Stimulated activated CD8-positive, alpha-beta memory T cell treated with anti-CD3 and anti-CD28 coated beads, Interleukin-4, amount 100 ng/mL, for 48 hours (primary cell): ENCODE results near the gene SLC2A11.
A peak's percentile ranks its signal among the peaks of the same experiment; 100 is the strongest.
"Not testable (repeated sequence)": the region's sequence is repeated elsewhere in the genome, so short reads cannot be mapped to it uniquely, and the experiment has no call there.

Source experiments
- DNase-seq: peaks from one replicate; pipeline ENCODE4 v3.0.0-alpha.2; 2020

Gene SLC2A11

GRCh38 chr22:23847991-23848864 lies 9.4 kb upstream of the SLC2A11 start:
- DNase-seq, result no peak

GRCh38 chr22:23849009-23850006 lies 8.4 kb upstream of the SLC2A11 start:
- peak; percentile 95 for DNase-seq

GRCh38 chr22:23850136-23850611 lies 7.5 kb upstream of the SLC2A11 start:
- DNase-seq, result no peak

GRCh38 chr22:23856721-23857605 lies 712 bp upstream of the SLC2A11 start:
- DNase-seq, result peak; percentile 66

DNA sequence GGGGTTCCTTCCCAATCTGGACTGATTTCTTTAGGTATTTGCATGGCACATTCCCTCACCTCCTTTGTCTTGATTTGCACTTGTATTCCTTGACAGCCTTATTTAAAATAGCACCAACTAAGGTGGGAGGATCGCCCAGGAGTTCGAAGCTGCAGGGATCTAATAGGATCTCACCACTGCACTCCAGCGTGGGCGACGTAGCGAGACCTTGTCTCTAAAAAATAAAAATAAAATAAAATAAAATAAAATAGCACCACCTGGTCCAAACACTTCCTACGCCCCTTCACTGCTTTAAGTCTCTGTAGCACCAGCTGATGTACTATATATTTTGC lies 775 bp downstream of the SLC2A11 start:
- DNase-seq, result no peak

GRCh38 chr22:23859201-23859600 lies 1.5 kb downstream of the SLC2A11 start:
- DNase-seq, result no peak

DNA sequence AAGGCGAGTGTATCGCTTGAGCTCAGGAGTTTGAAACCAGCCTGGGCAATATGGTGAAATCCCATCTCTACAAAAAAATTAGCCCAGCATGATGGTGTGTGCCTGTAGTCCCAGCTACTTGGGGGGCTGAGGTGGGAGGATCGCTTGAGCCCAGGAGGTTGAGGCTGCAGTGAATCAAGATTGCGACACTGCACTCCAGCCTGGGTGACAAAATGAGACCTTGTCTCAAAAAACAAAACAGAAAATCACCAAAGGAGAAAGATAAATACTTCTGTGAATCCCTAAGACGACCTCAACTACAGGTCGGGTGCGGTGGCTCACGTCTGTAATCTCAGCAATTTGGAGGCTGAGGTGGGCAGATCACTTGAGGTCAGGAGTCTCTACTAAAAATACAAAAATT lies 2.5 kb downstream of the SLC2A11 start:
- DNase-seq, result not testable (repeated sequence)

DNA sequence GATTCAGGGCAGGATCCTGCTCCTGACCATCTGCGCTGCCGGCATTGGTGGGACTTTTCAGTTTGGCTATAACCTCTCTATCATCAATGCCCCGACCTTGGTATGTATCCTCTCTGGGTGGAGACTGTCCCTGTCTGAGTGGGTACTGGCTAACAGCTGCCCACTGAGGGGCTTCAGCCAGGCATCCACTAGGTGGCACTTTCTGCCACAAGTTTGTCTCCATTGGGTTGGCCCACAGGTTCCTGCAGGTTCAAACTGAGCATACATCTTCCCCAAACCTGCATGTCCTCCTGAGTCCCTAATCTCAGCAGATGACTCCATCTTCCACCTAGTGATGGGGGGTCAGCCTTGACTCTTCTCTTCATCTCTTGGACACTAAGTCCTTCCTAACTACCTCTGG lies 4.4 kb downstream of the SLC2A11 start:
- DNase-seq, result peak; percentile 54

DNA sequence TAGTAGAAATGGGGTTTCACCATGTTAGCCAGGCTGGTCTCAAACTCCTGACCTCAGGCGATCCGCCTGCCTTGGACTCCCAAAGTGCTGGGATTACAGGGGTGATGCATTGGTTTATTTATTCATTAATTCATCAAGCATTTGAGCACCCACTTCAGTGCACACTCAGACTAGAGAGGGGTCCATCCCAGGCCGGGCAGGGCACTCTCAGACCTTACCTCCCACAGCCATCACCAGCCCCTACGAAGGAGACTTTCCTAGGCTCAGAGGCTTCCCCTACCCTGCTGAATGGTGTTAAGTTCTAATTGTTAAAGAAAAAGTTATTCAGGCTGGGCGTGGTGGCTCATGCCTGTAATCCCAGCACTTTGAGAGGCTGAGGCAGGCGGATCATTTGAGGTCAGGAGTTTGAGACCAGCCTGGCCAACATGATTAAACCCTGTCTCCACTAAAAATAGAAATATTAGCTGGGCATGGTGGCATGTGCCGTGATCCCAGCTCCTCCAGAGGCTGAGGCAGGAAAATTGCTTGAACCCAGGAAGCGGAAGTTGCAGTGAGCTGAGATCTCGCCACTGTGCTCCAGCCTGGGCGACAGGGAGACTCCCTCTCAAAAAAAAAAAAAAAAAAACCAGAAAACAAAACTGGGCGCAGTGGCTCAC lies 7.0 kb downstream of the SLC2A11 start:
- DNase-seq, result not testable (repeated sequence)

DNA sequence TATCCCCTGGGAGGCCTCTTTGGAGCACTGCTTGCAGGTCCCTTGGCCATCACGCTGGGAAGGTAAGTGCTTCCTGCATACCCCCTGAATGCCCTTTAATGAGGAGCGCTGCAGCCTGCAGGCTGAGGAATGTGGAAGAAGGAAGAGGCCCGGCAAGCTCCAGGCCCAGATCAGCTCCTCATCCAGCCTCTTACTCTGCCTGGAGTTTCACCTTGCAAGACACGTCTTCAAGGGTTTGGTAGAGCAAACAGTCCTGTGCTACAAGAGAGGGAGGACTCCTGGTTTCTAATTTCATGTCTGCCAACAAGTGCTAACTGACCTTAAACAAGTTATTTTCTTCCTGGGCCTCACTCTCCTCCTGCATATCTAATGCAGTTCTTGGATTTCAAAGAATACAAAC lies 10.9 kb downstream of the SLC2A11 start:
- DNase-seq, result no peak

GRCh38 chr22:23874871-23875270 lies 17.2 kb downstream of the SLC2A11 start:
- no peak for DNase-seq

GRCh38 chr22:23875801-23876200 lies 18.1 kb downstream of the SLC2A11 start:
- no peak for DNase-seq

DNA sequence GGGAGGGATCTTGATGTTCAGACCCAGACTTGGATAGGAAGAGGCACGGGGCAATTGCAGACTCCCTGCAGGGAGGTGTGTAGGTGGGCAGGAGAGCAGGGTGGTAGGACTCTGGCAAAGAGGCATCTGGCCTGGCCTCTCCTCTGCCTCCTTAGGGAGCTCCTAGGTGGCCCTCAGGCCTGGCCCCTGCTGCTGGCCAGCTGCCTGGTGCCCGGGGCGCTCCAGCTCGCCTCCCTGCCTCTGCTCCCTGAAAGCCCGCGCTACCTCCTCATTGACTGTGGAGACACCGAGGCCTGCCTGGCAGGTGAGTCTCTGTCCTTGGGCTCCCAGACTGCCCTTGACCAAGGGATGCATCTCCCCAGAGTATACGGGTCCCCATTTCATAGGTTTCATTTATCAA lies 19.9 kb downstream of the SLC2A11 start:
- DNase-seq, result no peak

- DNase-seq, result no peak
Observed at GRCh38 chr22:23878219-23878618, 20.5 kb downstream of the SLC2A11 start.

DNA sequence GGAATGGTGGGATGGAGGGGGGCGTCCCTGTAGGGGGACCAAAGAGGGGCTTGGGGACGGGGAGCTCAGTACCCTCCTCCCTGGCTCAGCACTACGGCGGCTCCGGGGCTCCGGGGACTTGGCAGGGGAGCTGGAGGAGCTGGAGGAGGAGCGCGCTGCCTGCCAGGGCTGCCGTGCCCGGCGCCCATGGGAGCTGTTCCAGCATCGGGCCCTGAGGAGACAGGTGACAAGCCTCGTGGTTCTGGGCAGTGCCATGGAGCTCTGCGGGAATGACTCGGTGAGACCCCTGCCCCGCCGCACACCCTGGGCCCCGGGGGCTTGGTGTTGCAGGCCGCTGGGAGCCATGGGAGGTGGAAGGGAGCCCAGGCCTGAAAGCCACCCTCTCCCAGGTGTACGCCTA lies 24.7 kb downstream of the SLC2A11 start:
- DNase-seq, result no peak

GRCh38 chr22:23883658-23884057 lies 26.0 kb downstream of the SLC2A11 start:
- DNase-seq, result no peak

- DNase-seq, result no peak
Observed at GRCh38 chr22:23884140-23884539, 26.5 kb downstream of the SLC2A11 start.

DNA sequence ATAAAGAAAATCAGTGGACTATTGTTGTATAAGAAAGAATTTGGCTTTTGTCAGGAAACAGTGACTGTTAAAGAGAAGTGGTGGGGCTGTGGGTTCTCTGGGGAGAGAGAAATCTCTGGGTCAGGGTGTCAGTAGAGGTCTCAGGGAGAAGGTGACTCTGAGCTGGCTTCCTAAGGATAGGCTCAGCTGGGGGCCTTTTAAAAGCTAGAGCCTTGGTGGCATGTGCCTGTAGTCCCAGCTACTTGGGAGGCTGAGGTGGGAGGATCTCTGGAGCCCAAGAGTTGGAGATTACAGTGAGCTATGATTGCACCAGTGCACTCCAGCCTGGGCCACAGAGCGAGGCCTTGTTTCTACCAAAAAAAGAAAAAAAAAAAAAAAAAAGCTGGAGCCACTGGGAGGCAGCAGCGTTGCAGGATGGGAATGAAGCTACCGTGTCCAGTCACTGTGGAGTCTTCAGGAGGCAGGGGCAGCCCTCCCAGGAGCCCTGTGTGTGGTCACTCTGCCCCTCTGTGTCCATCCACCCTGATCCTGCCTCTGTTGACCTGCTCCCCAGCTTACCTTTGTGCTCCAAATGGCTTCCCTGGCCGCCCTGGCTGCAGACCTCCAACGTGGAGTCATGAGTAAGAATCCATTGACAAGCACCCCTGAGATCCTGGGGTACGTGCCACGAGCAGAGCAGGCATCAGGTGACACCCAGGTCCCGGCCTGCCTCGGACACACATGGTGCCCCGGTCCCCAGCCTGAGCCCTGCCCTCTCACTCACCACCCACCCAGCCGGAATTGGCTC lies 31.1 kb downstream of the SLC2A11 start:
- DNase-seq, result no peak

DNA sequence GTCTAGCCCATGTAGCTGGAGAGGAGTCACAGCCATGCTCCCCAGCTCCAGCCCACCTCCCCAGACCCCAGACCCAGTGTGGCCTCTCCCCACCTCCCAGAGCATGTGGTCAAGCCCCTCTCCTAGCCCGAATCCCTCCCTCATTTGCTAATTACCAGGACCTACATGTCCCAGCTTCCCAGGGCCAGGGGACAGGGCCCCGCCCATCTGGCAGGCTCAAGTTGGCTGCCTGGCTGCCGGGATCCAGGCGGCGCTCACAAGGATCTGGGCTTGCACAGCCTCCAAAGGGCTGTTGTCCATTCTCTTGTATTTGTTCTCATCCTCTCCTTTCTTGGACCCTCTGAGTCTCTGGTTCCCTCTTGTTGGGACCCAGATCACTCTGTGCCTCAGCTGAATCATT lies 31.9 kb downstream of the SLC2A11 start:
- DNase-seq, result no peak

DNA sequence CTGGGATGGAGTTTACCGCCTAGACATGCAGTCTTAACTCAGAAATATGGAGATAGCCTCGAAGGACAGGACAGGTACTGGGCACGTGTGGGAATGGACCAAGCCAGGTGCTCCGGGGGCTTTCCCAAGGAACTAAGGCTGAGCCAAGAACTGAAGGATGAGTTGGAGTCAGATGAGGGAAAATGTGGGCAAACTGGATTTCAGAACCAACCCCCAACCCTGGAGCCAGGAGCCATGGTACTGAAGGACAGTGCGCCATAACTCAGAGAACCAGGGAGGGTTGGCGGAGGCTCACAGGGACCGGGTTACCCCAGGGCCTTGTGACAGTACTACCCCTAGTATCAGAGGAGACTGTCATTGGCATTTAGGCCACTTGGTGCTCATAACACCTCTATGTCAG lies 34.1 kb downstream of the SLC2A11 start:
- DNase-seq, result no peak

- no peak for DNase-seq
Observed at GRCh38 chr22:23892130-23892529, 34.5 kb downstream of the SLC2A11 start.
